K562 (cell line): ENCODE results near the gene GP1BB. TPM values are rescaled to one million over a fixed set of nuclear protein-coding genes. Genes with fewer than 3 reads are reported as not detected.

Experiments
- FIP1L1 ChIP-seq: fragments of 200-400 bp; formaldehyde crosslinking; IDR thresholded peaks from 2 replicates; pipeline ENCODE4 v1.6.1; 2018; ENCODE audit warnings: mild to moderate bottlenecking, low read depth, low read length; ENCODE audit not compliant: poor library complexity, severe bottlenecking
- FOXJ3 ChIP-seq: sonication (generic); formaldehyde crosslinking; IDR thresholded peaks from 2 replicates; pipeline ENCODE4 v1.4.0; 2020; ENCODE audit warnings: mild to moderate bottlenecking, missing genetic modification reagents
- FUS ChIP-seq: fragments of 200-400 bp; formaldehyde crosslinking; optimal IDR thresholded peaks from 2 replicates; pipeline ENCODE3; 2017; ENCODE audit warnings: low read depth, low read length
- GATAD2A ChIP-seq: fragments of 450-650 bp; IDR thresholded peaks from 2 replicates; pipeline ENCODE4 v1.6.1; 2017
- HNRNPK ChIP-seq: fragments of 200-400 bp; formaldehyde crosslinking; IDR thresholded peaks from one replicate; pipeline ENCODE4 v1.6.1; 2018; ENCODE audit warnings: mild to moderate bottlenecking, low read depth, low read length; ENCODE audit not compliant: poor library complexity, severe bottlenecking
- KDM5B ChIP-seq: fragments of 200-600 bp; sonication (generic); IDR thresholded peaks from 2 replicates; pipeline ENCODE4 v1.6.1; 2012; ENCODE audit warnings: low read depth, mild to moderate bottlenecking, moderate library complexity, low read length, control low read depth, inconsistent platforms; ENCODE audit not compliant: insufficient replicate concordance
- MECOM ChIP-seq: fragments of 250-450 bp; sonication (Bioruptor Pico); IDR thresholded peaks from 2 replicates; pipeline ENCODE4 v1.8.0; 2022; ENCODE audit warnings: inconsistent platforms
- PTBP1 ChIP-seq: fragments of 200-400 bp; formaldehyde crosslinking; IDR thresholded peaks from 2 replicates; pipeline ENCODE4 v1.6.1; 2017; ENCODE audit warnings: low read depth, low read length
- STAG1 ChIP-seq: sonication (generic); formaldehyde crosslinking; IDR thresholded peaks from 2 replicates; pipeline ENCODE4 v1.5.0; 2020; ENCODE audit warnings: missing genetic modification reagents, borderline replicate concordance
- U2AF1 ChIP-seq: fragments of 200-400 bp; formaldehyde crosslinking; optimal IDR thresholded peaks from 2 replicates; pipeline ENCODE3; 2017; ENCODE audit warnings: mild to moderate bottlenecking, low read depth, low read length, moderate library complexity
- ZFP1 ChIP-seq: fragments of 450-650 bp; formaldehyde crosslinking; IDR thresholded peaks from 2 replicates; pipeline ENCODE4 v1.4.0; 2020; ENCODE audit warnings: mild to moderate bottlenecking, mixed read lengths
- ZNF124 ChIP-seq: sonication (generic); formaldehyde crosslinking; IDR thresholded peaks from 2 replicates; pipeline ENCODE4 v1.8.1; 2022; ENCODE audit warnings: missing genetic modification reagents
- ZNF133 ChIP-seq: fragments of 250-450 bp; sonication (Bioruptor Pico); IDR thresholded peaks from 2 replicates; pipeline ENCODE4 v1.4.0; 2020; ENCODE audit warnings: mild to moderate bottlenecking
- ZNF184 ChIP-seq: sonication (generic); formaldehyde crosslinking; IDR thresholded peaks from 2 replicates; pipeline ENCODE4 v1.5.0; 2020; ENCODE audit warnings: missing genetic modification reagents
- ZNF431 ChIP-seq: sonication (generic); formaldehyde crosslinking; IDR thresholded peaks from 2 replicates; pipeline ENCODE4 v1.8.0; 2022; ENCODE audit warnings: mild to moderate bottlenecking, missing genetic modification reagents
- polyA plus RNA-seq, 8 experiments: library from polyadenylated mRNA; depleted of rRNA in 4 of 8; stranded (reverse) in 5 of 8; unstranded in 3 of 8; fragments of >200 nt; fragmentation: Nextera tagmentation in 2 of 8; fragmentation: Illumina TruSeq in 1 of 8; extraction: Ambion mirVana in 2 of 8; extraction: Trizol in 1 of 8; gene quantifications; 2 replicates each; pipeline versions ENCODE4 v1.2.1 to v1.2.3, GENCODE V29; 2011 to 2014; ENCODE audit warnings: inconsistent platforms in 1 of 8, missing spikeins in 1 of 8
- total RNA-seq, 7 experiments: library from RNA; depleted of rRNA in 6 of 7; stranded (reverse); fragments of >200 nt in 6 of 7; fragmentation: Illumina TruSeq in 2 of 7; extraction: Trizol in 2 of 7; gene quantifications; 2 replicates each; pipeline versions ENCODE4 v1.2.1 to v1.2.3, GENCODE V29; 2011 to 2021; ENCODE audit warnings: low replicate concordance in 1 of 7
- TF ChIP-seq, protein P1 (sequence below), 2 experiments: IDR thresholded peaks in 1 of 2; conservative IDR thresholded peaks in 1 of 2; 2 replicates each; pipeline ENCODE4 v1.6.1; 2016; ENCODE audit warnings: low read depth in 2 of 2, mild to moderate bottlenecking in 1 of 2, missing compliant biosample characterization in 1 of 2, missing genetic modification characterization in 1 of 2, moderate library complexity in 1 of 2
- TF ChIP-seq, protein P2 (sequence below): fragments of 450-650 bp; IDR thresholded peaks from 2 replicates; pipeline ENCODE4 v1.6.1; 2016; ENCODE audit warnings: antibody characterized with exemption
- TF ChIP-seq, protein P3 (sequence below): fragments of 250-450 bp; sonication (Bioruptor Pico); IDR thresholded peaks from 2 replicates; pipeline ENCODE4 v1.4.0; 2020; ENCODE audit warnings: mild to moderate bottlenecking, moderate library complexity, borderline replicate concordance
- TF ChIP-seq, protein P4 (sequence below): sonication (generic); formaldehyde crosslinking; IDR thresholded peaks from 2 replicates; pipeline ENCODE4 v1.4.0; 2020; ENCODE audit warnings: mild to moderate bottlenecking, missing genetic modification reagents

The GP1BB gene
- total and polyA plus RNA-seq, 9 of the 15 experiments (the other 6 are each of a cell fraction or from before 2014, with no cell fraction given), result 0.69 to 162 (median 2.8) TPM

DNA sequence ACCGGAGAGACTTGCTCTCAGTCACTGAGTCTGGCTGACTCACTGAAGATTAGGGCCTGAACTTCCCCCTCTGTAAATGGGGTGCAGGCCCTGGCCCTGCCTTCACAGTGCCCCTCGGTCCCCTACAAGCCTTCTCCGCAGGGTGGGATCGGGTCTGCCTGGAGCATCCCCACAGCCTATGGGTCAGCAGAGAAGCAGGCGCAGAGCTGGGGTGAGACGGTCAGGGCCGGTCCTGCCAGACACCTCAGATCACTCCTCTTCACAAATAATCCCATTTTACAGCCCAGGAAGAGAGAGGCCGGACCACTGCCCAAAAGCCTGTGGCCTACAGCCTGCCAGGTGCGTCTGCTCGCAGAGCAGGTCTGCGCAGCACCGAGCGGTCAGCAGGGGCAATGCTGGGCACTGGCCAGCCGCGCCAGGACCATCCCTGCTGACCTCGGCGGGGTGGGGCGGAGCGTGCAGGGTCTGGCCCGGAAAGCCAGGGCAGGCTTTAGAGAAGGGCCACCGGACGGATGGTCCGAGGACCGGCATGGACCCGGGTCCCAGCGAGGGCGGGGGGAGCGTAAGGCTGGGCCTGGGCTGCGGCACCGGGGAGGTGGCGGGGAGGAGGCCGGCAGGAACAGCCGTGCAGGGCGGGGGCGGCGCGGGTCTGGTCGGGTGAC, 9.6 kb upstream of the GP1BB start (continued):
- TF ChIP-seq ZNF184 (CRISPR knock-in tag) (no peak), ZFP1 (CRISPR knock-in tag) (no peak), KDM5B (peak; percentile 40), GATAD2A (peak; percentile 95), U2AF1 (no peak), FUS (no peak), FIP1L1 (no peak), ZNF124 (CRISPR knock-in tag) (no peak), STAG1 (CRISPR knock-in tag) (no peak), PTBP1 (no peak), HNRNPK (no peak), ZNF431 (CRISPR knock-in tag) (no peak), MECOM (CRISPR knock-in tag) (no peak), FOXJ3 (CRISPR knock-in tag) (no peak), ZNF133 (CRISPR knock-in tag) (no peak)
- TF ChIP-seq, protein P1, sequence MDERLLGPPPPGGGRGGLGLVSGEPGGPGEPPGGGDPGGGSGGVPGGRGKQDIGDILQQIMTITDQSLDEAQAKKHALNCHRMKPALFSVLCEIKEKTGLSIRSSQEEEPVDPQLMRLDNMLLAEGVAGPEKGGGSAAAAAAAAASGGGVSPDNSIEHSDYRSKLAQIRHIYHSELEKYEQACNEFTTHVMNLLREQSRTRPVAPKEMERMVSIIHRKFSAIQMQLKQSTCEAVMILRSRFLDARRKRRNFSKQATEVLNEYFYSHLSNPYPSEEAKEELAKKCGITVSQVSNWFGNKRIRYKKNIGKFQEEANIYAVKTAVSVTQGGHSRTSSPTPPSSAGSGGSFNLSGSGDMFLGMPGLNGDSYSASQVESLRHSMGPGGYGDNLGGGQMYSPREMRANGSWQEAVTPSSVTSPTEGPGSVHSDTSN (CRISPR knock-in tag; IDR thresholded peaks at IDR 0.05; ENCODE audit: low read depth), result no peak
- TF ChIP-seq, protein P1 (tag; conservative IDR thresholded peaks at IDR 0.05; ENCODE audit: low read depth), result no peak
- TF ChIP-seq, protein P2, sequence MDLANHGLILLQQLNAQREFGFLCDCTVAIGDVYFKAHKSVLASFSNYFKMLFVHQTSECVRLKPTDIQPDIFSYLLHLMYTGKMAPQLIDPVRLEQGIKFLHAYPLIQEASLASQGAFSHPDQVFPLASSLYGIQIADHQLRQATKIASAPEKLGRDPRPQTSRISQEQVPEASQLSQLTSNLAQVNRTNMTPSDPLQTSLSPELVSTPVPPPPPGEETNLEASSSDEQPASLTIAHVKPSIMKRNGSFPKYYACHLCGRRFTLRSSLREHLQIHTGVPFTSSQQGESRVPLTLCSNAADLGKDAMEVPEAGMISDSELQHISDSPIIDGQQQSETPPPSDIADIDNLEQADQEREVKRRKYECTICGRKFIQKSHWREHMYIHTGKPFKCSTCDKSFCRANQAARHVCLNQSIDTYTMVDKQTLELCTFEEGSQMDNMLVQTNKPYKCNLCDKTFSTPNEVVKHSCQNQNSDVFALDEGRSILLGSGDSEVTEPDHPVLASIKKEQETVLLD, result peak; percentile 46; the same call in 1 of the 2 replicates
- TF ChIP-seq, protein P3, sequence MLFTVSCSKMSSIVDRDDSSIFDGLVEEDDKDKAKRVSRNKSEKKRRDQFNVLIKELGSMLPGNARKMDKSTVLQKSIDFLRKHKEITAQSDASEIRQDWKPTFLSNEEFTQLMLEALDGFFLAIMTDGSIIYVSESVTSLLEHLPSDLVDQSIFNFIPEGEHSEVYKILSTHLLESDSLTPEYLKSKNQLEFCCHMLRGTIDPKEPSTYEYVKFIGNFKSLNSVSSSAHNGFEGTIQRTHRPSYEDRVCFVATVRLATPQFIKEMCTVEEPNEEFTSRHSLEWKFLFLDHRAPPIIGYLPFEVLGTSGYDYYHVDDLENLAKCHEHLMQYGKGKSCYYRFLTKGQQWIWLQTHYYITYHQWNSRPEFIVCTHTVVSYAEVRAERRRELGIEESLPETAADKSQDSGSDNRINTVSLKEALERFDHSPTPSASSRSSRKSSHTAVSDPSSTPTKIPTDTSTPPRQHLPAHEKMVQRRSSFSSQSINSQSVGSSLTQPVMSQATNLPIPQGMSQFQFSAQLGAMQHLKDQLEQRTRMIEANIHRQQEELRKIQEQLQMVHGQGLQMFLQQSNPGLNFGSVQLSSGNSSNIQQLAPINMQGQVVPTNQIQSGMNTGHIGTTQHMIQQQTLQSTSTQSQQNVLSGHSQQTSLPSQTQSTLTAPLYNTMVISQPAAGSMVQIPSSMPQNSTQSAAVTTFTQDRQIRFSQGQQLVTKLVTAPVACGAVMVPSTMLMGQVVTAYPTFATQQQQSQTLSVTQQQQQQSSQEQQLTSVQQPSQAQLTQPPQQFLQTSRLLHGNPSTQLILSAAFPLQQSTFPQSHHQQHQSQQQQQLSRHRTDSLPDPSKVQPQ (CRISPR knock-in tag), result no peak
- TF ChIP-seq, protein P4, sequence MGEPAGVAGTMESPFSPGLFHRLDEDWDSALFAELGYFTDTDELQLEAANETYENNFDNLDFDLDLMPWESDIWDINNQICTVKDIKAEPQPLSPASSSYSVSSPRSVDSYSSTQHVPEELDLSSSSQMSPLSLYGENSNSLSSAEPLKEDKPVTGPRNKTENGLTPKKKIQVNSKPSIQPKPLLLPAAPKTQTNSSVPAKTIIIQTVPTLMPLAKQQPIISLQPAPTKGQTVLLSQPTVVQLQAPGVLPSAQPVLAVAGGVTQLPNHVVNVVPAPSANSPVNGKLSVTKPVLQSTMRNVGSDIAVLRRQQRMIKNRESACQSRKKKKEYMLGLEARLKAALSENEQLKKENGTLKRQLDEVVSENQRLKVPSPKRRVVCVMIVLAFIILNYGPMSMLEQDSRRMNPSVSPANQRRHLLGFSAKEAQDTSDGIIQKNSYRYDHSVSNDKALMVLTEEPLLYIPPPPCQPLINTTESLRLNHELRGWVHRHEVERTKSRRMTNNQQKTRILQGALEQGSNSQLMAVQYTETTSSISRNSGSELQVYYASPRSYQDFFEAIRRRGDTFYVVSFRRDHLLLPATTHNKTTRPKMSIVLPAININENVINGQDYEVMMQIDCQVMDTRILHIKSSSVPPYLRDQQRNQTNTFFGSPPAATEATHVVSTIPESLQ (CRISPR knock-in tag), result no peak
